CD4-positive, alpha-beta T cell treated with Interferon alpha-2 for 1 hour (primary cell): ENCODE measurements around the gene ZDHHC11.

Experiments used
- DNase-seq, 2 donors: peaks; one replicate each; pipeline ENCODE4 v3.0.0-alpha.2; 2020 to 2022

ZDHHC11 gene

GRCh38 chr5:878125-878524, 27.3 kb upstream of the ZDHHC11 start:
- DNase-seq, result no peak

- DNase-seq, result no peak
Measured at GRCh38 chr5:876398-877365, 25.9 kb upstream of the ZDHHC11 start.

DNA sequence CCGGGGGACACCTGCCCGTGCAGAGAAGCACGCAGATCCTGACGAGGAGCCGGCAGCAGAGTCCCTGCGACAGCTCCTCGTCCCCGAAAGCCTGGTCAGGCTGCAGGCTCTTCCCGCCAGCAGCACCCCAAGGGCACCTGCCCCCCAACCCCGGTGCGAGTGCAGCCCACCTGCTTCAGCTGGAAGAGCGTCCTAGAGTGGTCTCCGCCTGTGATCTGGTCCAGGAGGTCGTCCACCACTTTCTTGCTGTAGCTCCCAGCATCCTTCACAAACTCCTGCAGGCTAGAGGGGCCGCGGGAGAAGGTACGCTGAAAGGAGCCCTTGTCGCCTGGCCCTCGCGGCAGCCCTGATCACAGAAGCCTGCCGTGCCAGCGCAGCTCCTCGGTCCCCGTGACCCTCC, 25.1 kb upstream of the ZDHHC11 start:
- no peak for DNase-seq

GRCh38 chr5:873328-873727, 22.5 kb upstream of the ZDHHC11 start:
- DNase-seq, result no peak

GRCh38 chr5:872301-872700, 21.5 kb upstream of the ZDHHC11 start:
- no peak for DNase-seq

DNA sequence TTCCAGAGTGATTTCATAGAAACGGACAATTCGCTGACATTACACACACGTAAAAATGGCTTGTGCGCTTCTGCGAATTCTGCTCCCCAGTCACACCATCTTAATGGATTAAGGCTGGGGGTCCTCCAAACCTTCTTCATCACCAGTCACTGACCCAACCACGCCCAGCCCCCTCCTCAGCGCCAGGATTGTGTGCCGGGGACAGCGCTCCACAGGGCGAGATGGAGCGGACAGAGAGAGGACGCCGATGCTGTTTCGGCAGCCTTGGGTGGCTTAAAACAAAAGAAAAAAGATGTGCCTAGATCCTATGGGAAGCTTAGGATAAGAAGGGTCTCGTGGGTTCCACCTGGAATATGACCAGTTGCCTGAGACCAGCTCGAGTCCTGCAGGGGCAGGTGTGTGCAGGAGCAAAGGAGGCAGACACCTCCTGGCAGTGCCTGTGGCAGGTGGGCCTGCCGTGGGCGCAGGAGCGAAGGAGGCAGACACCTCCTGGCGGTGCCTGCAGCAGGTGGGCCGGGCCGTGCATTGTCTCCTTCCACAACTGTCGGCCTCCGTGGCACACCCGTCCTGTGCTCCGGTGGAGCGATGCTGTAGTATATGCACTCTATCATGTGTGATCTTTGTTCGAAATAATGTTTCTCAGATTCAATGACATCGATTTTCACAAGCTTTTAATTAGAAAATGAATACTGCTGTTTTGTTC, 21.0 kb upstream of the ZDHHC11 start:
- no peak for DNase-seq

DNA sequence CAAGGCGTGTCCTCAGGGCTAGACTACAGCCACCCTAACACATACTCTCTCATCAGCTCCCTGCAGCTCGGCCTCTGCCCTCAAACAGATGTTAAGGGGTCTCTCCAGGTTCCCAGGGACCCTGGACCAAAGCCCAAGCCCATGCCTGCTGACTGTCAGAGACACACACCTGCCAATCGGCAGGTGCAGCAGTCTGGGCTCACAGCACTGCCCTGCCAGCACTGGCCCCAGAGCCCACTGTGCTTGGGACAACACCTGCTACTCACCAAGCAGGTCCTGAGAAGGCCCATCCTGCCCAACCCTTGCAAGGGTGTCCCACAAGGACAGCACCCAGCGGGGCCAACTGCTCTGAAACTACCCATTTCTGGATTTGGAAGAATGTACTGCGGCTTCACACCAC, 20.2 kb upstream of the ZDHHC11 start:
- DNase-seq, result no peak

DNA sequence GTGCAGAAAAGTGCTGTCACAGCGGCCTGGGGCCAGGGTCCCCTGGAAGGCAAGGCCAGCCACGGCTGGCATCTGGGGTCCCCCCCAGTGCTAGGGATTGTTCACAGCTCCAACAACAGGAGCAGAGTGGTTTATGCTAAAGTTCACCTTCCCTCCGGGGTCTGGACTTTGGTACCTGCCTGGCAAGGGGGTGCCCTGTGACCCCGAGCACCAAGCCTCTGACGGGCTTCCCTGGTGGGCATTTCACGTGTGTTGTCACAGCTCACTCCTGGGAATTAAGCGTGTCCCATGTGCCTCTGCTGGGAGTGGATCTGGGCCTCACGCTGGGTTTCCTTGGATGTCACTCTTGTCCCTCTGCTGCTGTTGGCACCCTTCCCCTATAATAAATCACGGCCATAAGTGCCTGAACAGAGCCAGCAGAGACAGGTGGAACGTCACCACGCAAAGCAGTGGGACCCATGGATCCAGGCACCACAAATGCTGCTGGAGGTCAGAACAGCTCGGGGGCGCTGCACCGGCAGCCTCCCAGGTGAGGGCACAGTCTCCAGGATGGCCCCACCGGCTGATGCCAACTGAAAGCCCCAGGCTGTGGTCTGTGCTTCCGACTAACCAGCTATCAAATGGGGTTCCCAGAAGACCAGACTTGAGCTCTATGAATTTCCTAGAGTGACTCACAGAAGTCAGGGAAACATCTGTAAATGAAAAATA, 17.8 kb upstream of the ZDHHC11 start:
- DNase-seq, result no peak

DNA sequence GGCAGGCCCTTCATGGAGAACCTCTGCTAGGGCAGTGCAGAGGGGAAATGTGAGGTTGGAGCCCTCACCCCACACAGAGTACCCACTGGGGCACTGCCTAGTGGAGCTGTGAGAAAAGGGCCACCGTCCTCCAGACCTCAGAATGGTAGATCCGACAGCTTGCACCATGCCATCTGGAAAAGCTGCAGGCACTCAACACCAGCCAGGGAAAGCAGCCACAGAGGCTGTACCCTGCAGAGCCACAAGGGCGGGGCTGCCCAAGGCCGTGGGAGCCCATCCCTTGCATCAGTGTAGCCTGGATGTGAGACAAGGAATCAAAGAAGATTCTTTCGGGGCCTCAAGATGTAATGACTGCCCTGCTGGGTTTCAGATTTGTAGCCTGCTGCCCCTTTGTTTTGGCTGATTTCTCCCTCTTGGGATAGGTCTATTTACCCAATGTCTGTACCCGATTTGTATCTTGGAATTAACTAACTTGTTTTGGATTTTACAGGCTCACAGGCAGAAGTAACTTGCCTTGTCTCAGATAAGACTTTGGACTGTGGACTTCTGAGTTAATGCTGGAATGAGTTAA, 16.6 kb upstream of the ZDHHC11 start:
- DNase-seq, result no peak

DNA sequence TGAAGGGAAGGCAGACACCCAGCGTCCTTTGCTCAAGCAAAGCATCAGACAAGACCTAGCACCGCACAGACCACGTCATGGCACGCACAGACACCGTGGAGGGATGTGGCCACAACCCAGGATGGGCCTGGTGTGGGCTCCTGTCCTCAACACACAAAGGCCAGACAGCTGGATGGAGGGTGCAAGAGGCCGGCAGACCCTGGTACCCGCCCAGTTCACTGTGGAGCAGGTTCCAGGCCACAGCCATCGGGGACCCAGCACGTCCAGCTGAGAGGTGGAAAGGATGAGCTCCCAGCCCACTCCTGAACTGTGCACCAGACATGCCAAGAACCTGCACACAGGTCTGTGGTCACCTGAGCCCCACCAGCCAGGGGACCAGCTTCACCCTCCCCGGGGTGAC, 15.0 kb upstream of the ZDHHC11 start:
- DNase-seq, result no peak

DNA sequence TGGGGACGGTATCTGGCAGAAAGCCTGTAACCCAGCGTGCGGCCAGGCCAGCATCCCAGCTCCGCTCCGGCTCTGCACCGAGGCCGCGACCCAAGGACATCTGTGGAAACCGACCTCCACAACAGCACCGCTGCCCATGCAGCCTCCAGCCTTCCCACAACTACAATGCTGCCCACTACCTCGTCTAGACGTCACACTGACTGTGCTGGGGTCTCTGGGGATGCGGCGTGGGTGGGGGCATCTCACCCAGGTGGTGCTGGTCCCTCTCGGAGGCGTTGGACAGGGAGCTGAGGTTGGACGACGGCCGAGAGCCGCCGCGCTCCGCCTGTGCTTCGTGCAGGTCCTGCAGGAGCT, 14.4 kb upstream of the ZDHHC11 start:
- DNase-seq, result no peak

DNA sequence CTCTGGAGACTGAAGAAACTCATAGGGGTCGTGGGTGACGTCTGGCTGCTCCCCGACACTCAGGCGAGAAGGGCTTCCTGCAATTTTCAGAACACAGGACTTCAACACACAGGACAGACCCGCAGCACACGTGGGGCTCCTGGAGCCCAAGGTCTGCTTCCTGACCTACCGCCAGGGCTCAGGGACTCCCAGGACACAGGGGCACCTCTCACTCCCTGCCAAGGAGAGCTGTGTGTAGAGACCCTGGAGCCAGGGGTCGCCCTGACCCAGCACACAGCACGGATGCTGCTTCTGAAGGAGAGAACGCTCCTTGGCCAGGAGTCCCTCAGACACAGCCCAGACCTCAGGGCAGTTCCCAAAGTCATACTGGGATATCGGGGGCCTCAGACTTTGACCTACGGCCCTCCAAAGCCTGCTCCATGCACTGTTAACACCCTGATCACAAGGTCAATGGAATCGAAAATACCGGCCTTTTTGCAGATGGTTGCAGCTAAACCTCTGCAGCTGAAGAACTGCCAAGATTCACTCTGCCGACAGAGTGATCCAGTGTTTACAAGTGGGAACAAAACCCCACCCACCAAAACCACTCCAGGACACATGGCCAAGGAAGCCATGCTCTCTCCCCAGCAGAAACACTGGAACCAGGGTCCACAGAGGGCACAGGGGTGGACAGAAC, 13.8 kb upstream of the ZDHHC11 start:
- DNase-seq, result no peak

DNA sequence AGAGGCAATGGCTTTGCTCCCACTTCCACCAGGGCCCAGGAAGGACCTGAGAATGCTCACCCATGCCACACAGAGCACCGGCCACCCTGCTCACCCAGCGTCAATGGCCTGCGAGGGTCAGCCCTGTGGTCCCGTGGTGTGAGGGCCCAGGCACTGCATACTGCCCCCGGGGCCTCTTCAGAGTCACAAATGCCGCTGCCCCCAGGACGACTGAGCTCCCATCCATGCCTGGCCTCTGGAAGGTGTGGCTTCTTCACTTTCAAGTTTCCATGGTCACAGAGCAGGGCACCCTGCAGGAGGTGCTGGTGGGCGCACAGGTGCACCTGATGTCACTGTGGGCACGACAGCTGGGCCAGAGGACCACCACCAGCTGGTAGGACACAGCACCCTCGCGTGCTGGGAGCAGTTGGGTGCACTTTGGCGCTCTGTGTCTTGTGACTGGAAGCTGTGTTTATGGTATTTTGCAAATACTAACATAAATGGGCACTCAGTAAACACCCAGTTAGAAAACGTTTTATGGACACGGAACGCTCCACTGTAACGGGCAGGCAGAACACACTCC, 12.5 kb upstream of the ZDHHC11 start:
- no peak for DNase-seq

GRCh38 chr5:862367-863243, 11.8 kb upstream of the ZDHHC11 start:
- DNase-seq, result no peak

DNA sequence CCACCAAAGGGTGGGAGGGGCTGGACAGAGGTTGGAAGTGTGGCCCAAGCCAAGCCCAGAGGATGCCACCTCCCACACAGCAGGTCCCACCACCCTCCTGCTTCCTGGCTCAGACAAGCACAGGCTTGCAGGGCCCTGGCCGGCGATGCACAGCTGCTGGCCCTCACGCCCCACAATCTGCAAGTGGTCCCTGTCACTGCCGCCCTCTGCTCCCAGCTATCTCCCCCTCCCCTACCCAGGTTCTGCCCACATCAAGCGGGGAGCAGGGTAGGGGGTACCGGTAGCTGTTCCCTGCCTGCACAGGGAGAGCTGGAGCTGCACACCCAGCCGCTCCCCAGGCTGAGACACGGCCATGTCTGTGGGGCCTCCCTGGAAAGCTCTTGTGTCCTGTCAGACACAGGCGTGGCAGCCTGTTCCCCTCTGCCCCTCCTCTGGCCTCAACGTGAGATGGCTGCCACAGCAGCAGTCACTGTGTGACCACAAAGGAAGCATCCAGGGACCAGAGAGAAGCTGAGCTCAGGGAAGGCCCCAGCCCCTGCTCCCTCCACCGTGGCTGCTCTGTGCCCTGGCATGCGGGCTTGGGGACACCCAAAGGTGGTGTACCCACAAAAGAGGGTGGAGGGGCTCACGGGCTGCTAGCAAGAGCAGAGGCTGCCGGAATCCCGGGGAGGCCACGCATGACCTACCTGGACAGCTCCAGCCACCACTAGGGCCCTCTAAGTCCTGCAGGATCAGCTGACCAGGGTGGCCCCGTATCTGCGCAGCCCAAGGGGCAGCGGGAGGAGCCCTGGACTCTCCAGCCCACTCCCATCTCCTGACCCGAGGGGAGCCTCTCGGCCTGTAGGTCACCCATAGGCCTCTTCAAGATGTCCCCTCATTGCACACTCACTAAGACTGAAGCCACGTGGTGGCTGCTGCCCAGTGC, 10.9 kb upstream of the ZDHHC11 start:
- DNase-seq, result no peak

- no peak for DNase-seq
Measured at GRCh38 chr5:860506-861150, 9.8 kb upstream of the ZDHHC11 start.

DNA sequence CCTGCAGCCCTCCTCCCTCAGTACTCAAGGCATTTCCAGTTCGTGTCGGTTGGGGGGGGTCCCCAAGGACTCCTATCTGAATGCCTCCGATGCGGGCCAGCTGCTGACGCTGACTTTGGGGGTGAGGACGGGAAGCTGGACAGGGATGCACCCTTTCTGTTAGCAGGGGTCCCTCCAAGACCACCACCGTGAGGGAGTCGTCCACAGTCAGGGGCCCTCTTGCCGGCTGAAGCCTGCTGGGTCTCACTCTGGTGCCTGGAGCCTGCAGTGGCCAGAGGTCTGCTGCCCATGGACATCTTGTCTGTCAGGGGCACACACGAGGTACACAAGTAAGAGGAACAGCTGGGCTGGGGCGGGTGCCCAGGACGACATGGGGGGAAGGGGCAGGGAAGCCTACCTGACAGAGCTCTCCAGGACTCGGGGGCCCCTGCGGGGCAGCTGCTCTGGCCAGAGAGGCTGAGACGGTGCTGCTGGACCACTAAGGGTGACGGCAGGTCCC, 9.1 kb upstream of the ZDHHC11 start:
- DNase-seq, result no peak

GRCh38 chr5:859391-859790, 8.6 kb upstream of the ZDHHC11 start:
- DNase-seq, result no peak

- no peak for DNase-seq
Measured at GRCh38 chr5:858726-859125, 7.9 kb upstream of the ZDHHC11 start.
